ENCODE results near the gene ATG2A. TPM values are rescaled to one million over a fixed set of nuclear protein-coding genes. Genes with fewer than 3 reads are reported as not detected.
A peak's percentile ranks its signal among the peaks of the same experiment; 100 is the strongest.

Gene ATG2A
- total and polyA plus RNA-seq, 8 donors, result 12.2 to 77.6 (median 26.6) TPM

- peaks cover 46 to 87% (median 85%) of the 10 kb centered on the region in 4 donors for H3K4me1 ChIP-seq
- intact Hi-C loops (cut with DNase I; ENCODE audit: low total_unique reads), result no loop called here
- WGBS, 5 donors, result 8 to 24% (median 11%) methylated on average over 14 of the region's 14 CpGs
Measured at GRCh38 chr11:64876835-64877341, 40.1 kb downstream of the ATG2A start.

GRCh38 chr11:64876229-64876750 lies 40.7 kb downstream of the ATG2A start:
- H3K27ac ChIP-seq, result peak overlapping the region; percentile 90 to 94 (median 93)
- TF ChIP-seq POLR2AphosphoS5 (IDR thresholded peaks at IDR 0.05), result peak in 1 of 3 donors; percentile 12
- TF ChIP-seq, protein P1, sequence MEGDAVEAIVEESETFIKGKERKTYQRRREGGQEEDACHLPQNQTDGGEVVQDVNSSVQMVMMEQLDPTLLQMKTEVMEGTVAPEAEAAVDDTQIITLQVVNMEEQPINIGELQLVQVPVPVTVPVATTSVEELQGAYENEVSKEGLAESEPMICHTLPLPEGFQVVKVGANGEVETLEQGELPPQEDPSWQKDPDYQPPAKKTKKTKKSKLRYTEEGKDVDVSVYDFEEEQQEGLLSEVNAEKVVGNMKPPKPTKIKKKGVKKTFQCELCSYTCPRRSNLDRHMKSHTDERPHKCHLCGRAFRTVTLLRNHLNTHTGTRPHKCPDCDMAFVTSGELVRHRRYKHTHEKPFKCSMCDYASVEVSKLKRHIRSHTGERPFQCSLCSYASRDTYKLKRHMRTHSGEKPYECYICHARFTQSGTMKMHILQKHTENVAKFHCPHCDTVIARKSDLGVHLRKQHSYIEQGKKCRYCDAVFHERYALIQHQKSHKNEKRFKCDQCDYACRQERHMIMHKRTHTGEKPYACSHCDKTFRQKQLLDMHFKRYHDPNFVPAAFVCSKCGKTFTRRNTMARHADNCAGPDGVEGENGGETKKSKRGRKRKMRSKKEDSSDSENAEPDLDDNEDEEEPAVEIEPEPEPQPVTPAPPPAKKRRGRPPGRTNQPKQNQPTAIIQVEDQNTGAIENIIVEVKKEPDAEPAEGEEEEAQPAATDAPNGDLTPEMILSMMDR (IDR thresholded peaks at IDR 0.05), result no peak
- DNase-seq, result no peak
- intact Hi-C loops (cut with DNase I; ENCODE audit: low total_unique reads), result no loop called here
- 20 to 33% (median 26%) methylated on average over 9 to 11 of the region's 11 CpGs for WGBS, 5 donors
- peak overlapping the region; percentile 79 to 98 (median 92) for H3K4me3 ChIP-seq
- no peaks in the 10 kb centered on the region for H3K9me3 ChIP-seq
- H3K4me1 ChIP-seq, result peaks cover 52 to 92% (median 86%) of the 10 kb centered on the region in 4 donors
- no peaks in the 10 kb centered on the region for H3K27me3 ChIP-seq
- peaks cover 25 to 37% (median 31%) of the 10 kb centered on the region in 4 donors for H3K36me3 ChIP-seq

More at GRCh38 chr11:64876835-64877341, 40.1 kb downstream of the ATG2A start:
- Histone ChIP-seq H3K9me3 (no peaks in the 10 kb centered on the region), H3K27ac (peak overlapping the region; percentile 90 to 94 (median 93)), H3K27me3 (no peaks in the 10 kb centered on the region), H3K36me3 (peaks cover 19 to 31% (median 27%) of the 10 kb centered on the region in 4 donors), H3K4me3 (peak overlapping the region; percentile 79 to 98 (median 92))
- TF ChIP-seq, protein P1 (IDR thresholded peaks at IDR 0.05), result no peak
- TF ChIP-seq POLR2A (IDR thresholded peaks at IDR 0.05) (no peak), POLR2AphosphoS5 (IDR thresholded peaks at IDR 0.05) (peak in 2 of 3 donors; percentile 35 to 39)
- DNase-seq, result peak; percentile 67 to 81

GRCh38 chr11:64875369-64876228 lies 41.4 kb downstream of the ATG2A start:
- Histone ChIP-seq H3K27ac (peak overlapping the region in 4 of 5 donors; percentile 90 to 94 (median 94)), H3K36me3 (peaks cover 28 to 42% (median 32%) of the 10 kb centered on the region in 4 donors), H3K4me1 (peaks cover 59 to 92% (median 86%) of the 10 kb centered on the region in 4 donors), H3K27me3 (no peaks in the 10 kb centered on the region), H3K4me3 (peak overlapping the region; percentile 79 to 98 (median 92)), H3K9me3 (no peaks in the 10 kb centered on the region)
- TF ChIP-seq, protein P1 (IDR thresholded peaks at IDR 0.05), result no peak
- TF ChIP-seq POLR2AphosphoS5 (IDR thresholded peaks at IDR 0.05) (no peak), EP300 (IDR thresholded peaks at IDR 0.05) (no peak), POLR2A (IDR thresholded peaks at IDR 0.05) (no peak)
- 55 to 76% (median 72%) methylated on average over 17 of the region's 17 CpGs for WGBS, 5 donors
- intact Hi-C loops (cut with DNase I; ENCODE audit: low total_unique reads), result no loop called here
- no peak for DNase-seq

All from stomach (tissue), 9 donors.